ENCODE results near the gene EFCAB11. TPM values are rescaled to one million over a fixed set of nuclear protein-coding genes. Genes with fewer than 3 reads are reported as not detected.

EFCAB11 gene
- total and polyA plus RNA-seq, 2 of the 4 experiments (the other 2 are of a cell fraction), result 2.2 to 5.3 TPM

DNA sequence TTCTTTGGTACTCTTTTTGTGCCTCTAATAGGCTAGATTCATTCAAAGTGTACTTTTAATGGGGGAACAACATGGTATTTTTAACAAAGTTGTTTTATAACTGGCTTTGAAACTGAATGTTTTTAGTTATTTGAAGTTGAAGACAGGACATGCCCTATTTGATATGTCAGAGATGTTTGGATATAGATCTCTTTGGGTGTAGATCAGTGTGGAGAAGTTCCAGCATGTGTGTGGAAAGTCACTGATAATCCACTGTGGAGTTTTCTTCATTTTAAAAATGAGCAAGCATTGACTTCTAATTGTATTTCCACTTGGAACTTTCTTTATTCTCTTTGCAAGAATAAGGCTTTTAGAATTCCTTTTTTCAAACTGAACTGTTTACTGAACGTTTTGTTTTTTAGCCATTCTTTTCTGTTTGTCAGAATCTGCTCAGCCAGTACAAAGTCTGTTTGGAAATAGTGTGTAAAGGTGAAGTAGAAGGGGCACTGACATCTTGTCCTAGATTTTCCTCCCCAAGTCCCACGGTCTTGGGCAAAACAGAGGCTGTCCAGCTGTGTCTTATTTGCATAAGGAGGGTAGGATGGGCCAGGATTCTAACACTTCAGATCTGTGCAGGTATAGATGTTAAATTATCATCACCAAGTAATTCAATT, 36.2 kb upstream of the EFCAB11 start:
- ATAC-seq (ENCODE audit: low read depth), result no peak
- H3K9me3 ChIP-seq (ENCODE audit: control insufficient read depth, insufficient read depth, low read length), result no peaks in the 10 kb centered on the region

More for the DNA sequence above, 36.2 kb upstream of the EFCAB11 start:
- Histone ChIP-seq H2BK20ac (ENCODE audit: low read depth, low read length) (no peak overlapping the region), H4K20me1 (ENCODE audit: insufficient read depth, low read length) (no peaks in the 10 kb centered on the region), H3K79me1 (ENCODE audit: low read depth in 1 of 2, low read length in 2 of 2) (peaks cover 2 to 7% of the 10 kb centered on the region in 2 experiments; a peak in 2 of 4 replicates), H3K4me1 (ENCODE audit: control insufficient read depth, insufficient read depth, low read length) (peaks cover 2% of the 10 kb centered on the region; the same call in 1 of the 2 replicates), H3K36me3 (ENCODE audit: control insufficient read depth, insufficient read depth, low read length) (peaks cover 17% of the 10 kb centered on the region), H3K23ac (ENCODE audit: low read depth, low read length) (no peak overlapping the region), H3K14ac (replicated peaks; ENCODE audit: low read depth, low read length) (no peak overlapping the region), H2BK5ac (ENCODE audit: low read depth, low read length, poor library complexity, severe bottlenecking) (no peak overlapping the region), H3K27ac (ENCODE audit: insufficient read depth, low read length) (no peak overlapping the region), H2AFZ (replicated peaks; ENCODE audit: low read length, poor library complexity) (no peak overlapping the region), H3K27me3 (ENCODE audit: control insufficient read depth, insufficient read depth, low read length) (no peaks in the 10 kb centered on the region), H3K4ac (ENCODE audit: low read depth, low read length) (no peak overlapping the region), H3K9me1 (ENCODE audit: insufficient read depth, low read length) (no peaks in the 10 kb centered on the region; the same call in 1 of the 2 replicates), H3K18ac (ENCODE audit: low read depth, low read length) (no peak overlapping the region), H3K56ac (ENCODE audit: extremely low read depth, insufficient read depth, low read length) (no peak overlapping the region), H2AK9ac (replicated peaks; ENCODE audit: low read depth, low read length, poor library complexity) (no peak overlapping the region), H4K8ac (ENCODE audit: low read depth in 2 of 2, low read length in 2 of 2) (no peak overlapping the region), H4K91ac (ENCODE audit: insufficient read depth, low read depth, low read length) (no peak overlapping the region), H2BK15ac (ENCODE audit: low read depth, low read length) (no peak overlapping the region), H3K4me3 (ENCODE audit: insufficient read depth, low read depth, low read length) (no peak overlapping the region), H3K4me2 (ENCODE audit: low read depth, low read length) (no peak overlapping the region), H2AK5ac (ENCODE audit: low read depth, low read length) (no peak overlapping the region), H2BK120ac (ENCODE audit: low read depth, low read length) (no peak overlapping the region), H3K9ac (ENCODE audit: low read depth, low read length) (no peak overlapping the region), H4K5ac (ENCODE audit: low read depth, low read length) (no peak overlapping the region)
- in situ Hi-C loops (cut with MboI; ENCODE audit: low sequenced_read_pairs) (no loop called here), intact Hi-C loops (cut with micrococcal nuclease) (no loop called here), dilution Hi-C loops (cut with HindIII; ENCODE audit: low sequenced_read_pairs, unreplicated experiment) (no loop called here)
- ChIA-PET POLR2A (ENCODE audit: unreplicated experiment) (no interaction called here), CTCF (no interaction called here)
- no peak for DNase-seq
- TF ChIP-seq MXI1 (IDR thresholded peaks at IDR 0.05; ENCODE audit: borderline replicate concordance, low read depth, low read length) (no peak), RCOR1 (IDR thresholded peaks at IDR 0.05; ENCODE audit: insufficient replicate concordance, low read length) (no peak), CEBPB (IDR thresholded peaks at IDR 0.05; ENCODE audit: low read depth, low read length) (no peak), NFE2L2 (IDR thresholded peaks at IDR 0.05; ENCODE audit: low read depth, low read length) (no peak), POLR2A (IDR thresholded peaks at IDR 0.05; ENCODE audit: low read depth, low read length) (no peak), MAFK (IDR thresholded peaks at IDR 0.05; ENCODE audit: low read depth, low read length) (no peak), RAD21 (IDR thresholded peaks at IDR 0.05; ENCODE audit: low read length) (no peak), FOS (IDR thresholded peaks at IDR 0.05; ENCODE audit: low read depth, low read length) (no peak)
- TF ChIP-seq, protein P1, sequence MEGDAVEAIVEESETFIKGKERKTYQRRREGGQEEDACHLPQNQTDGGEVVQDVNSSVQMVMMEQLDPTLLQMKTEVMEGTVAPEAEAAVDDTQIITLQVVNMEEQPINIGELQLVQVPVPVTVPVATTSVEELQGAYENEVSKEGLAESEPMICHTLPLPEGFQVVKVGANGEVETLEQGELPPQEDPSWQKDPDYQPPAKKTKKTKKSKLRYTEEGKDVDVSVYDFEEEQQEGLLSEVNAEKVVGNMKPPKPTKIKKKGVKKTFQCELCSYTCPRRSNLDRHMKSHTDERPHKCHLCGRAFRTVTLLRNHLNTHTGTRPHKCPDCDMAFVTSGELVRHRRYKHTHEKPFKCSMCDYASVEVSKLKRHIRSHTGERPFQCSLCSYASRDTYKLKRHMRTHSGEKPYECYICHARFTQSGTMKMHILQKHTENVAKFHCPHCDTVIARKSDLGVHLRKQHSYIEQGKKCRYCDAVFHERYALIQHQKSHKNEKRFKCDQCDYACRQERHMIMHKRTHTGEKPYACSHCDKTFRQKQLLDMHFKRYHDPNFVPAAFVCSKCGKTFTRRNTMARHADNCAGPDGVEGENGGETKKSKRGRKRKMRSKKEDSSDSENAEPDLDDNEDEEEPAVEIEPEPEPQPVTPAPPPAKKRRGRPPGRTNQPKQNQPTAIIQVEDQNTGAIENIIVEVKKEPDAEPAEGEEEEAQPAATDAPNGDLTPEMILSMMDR (conservative IDR thresholded peaks at IDR 0.05; ENCODE audit: low read depth, low read length), result no peak
- TF ChIP-seq, protein P2, sequence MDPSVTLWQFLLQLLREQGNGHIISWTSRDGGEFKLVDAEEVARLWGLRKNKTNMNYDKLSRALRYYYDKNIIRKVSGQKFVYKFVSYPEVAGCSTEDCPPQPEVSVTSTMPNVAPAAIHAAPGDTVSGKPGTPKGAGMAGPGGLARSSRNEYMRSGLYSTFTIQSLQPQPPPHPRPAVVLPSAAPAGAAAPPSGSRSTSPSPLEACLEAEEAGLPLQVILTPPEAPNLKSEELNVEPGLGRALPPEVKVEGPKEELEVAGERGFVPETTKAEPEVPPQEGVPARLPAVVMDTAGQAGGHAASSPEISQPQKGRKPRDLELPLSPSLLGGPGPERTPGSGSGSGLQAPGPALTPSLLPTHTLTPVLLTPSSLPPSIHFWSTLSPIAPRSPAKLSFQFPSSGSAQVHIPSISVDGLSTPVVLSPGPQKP (IDR thresholded peaks at IDR 0.05; ENCODE audit: borderline replicate concordance, low read depth, low read length), result no peak
- BruUV-seq (replicated peaks), result no TSS peak
- no CpG with 5 or more reads among the region's 2 CpGs for WGBS, 2 experiments (ENCODE audit: extremely low coverage in 2 of 2, insufficient read length in 1 of 2)
